ENCODE data around the gene KIF23.
"Not testable (repeated sequence)": the region's sequence is repeated elsewhere in the genome, so short reads cannot be mapped to it uniquely, and the experiment has no call there.

Gene KIF23

DNA sequence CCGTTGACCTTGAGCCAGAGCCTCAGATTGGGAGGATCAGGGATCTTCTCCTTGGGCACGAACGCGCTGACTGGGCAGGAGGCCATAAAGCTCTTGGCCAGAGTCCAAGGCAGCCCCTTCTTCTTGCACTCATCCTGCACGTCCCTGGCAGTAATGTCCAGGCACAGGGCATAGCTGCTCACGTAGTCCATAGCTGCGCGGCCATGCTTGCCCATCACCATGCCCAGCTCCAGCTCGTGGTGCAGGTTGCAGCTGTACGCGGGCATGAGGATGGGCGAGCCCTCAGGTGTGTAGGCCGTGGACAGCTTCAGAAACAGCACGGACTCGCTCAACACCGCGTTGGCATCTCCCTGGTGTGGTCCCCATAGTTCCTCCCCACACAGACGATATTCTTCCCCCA lies 20.5 kb downstream of the KIF23 start:
- no peaks in the 10 kb centered on the region for H3K27me3 Mint-ChIP-seq
- H3K9me3 Mint-ChIP-seq, result no peaks in the 10 kb centered on the region
- no peaks in the 10 kb centered on the region for H3K4me1 Mint-ChIP-seq
- no peak overlapping the region for H3K4me3 Mint-ChIP-seq
- H3K27ac Mint-ChIP-seq, result no peak overlapping the region
- ATAC-seq (ENCODE audit: low read depth), result no peak
- no peaks in the 10 kb centered on the region for H3K36me3 Mint-ChIP-seq
- DNase-seq (ENCODE audit: low spot score in 2 of 2), result no peak

DNA sequence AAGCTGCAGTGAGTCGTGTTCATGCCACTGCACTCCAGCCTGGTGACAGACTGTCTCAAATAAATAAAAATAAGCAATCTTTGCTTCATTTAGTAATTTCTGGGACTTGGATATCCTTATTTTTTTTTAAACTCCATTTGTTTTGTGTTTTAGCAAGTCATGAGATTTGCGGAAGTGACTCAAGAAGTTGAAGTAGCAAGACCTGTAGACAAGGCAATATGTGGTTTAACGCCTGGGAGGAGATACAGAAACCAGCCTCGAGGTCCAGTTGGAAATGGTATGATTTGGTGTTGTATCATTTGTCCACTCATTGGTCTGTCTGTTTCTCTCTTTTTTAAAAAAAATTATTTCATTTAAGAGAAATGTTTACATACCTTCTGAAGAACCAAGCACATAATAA lies 21.8 kb downstream of the KIF23 start:
- Mint-ChIP-seq H3K4me3 (no peak overlapping the region), H3K27ac (no peak overlapping the region), H3K9me3 (no peaks in the 10 kb centered on the region), H3K36me3 (no peaks in the 10 kb centered on the region), H3K4me1 (no peaks in the 10 kb centered on the region), H3K27me3 (no peaks in the 10 kb centered on the region)
- DNase-seq (ENCODE audit: low spot score in 2 of 2) (no peak), ATAC-seq (ENCODE audit: low read depth) (no peak)

DNA sequence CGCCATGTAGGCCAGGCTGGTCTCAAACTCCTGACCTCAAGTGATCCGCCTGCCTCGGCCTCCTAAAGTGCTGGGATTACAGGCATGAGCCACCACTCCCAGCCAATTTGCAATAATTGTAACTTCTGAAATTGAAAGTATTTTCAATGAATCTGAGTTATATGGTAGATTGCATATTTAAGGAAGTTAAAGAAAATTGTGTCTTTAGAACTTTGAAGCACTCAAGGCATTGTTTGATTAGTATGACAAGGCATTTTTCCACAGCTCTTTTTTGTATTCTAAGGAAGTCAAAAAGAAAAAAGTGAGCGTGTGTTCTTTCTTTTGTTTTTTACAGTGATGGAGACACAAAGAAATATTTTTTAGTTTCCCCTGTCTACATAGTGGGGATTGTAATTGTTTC lies 22.8 kb downstream of the KIF23 start:
- no peak overlapping the region for H3K27ac Mint-ChIP-seq
- no peak overlapping the region for H3K4me3 Mint-ChIP-seq
- no peaks in the 10 kb centered on the region for H3K27me3 Mint-ChIP-seq
- no peaks in the 10 kb centered on the region for H3K4me1 Mint-ChIP-seq
- H3K36me3 Mint-ChIP-seq, result no peaks in the 10 kb centered on the region
- DNase-seq (ENCODE audit: low spot score in 2 of 2) (no peak), ATAC-seq (ENCODE audit: low read depth) (no peak)
- H3K9me3 Mint-ChIP-seq, result no peaks in the 10 kb centered on the region

DNA sequence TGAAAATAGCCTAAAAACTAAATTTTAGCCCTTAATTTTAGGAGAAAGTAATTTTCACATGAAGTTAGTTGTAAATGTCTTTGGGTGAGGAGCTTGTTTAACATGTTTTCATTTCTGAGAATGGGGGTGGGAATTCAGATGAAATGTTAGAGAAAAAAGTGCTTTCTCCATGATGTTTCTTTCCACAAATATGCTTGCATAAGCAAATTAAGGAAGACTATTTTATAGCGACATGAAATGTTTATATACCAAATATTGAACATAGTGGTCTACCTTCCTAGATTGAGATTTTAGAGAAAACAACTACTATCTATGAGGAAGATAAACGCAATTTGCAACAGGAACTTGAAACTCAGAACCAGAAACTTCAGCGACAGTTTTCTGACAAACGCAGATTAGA lies 25.5 kb downstream of the KIF23 start:
- ATAC-seq (ENCODE audit: low read depth) (no peak), DNase-seq (ENCODE audit: low spot score in 2 of 2) (no peak)
- no peak overlapping the region for H3K27ac Mint-ChIP-seq
- no peaks in the 10 kb centered on the region for H3K9me3 Mint-ChIP-seq
- no peaks in the 10 kb centered on the region for H3K27me3 Mint-ChIP-seq
- no peak overlapping the region for H3K4me3 Mint-ChIP-seq
- no peaks in the 10 kb centered on the region for H3K36me3 Mint-ChIP-seq
- peaks cover 5% of the 10 kb centered on the region for H3K4me1 Mint-ChIP-seq

DNA sequence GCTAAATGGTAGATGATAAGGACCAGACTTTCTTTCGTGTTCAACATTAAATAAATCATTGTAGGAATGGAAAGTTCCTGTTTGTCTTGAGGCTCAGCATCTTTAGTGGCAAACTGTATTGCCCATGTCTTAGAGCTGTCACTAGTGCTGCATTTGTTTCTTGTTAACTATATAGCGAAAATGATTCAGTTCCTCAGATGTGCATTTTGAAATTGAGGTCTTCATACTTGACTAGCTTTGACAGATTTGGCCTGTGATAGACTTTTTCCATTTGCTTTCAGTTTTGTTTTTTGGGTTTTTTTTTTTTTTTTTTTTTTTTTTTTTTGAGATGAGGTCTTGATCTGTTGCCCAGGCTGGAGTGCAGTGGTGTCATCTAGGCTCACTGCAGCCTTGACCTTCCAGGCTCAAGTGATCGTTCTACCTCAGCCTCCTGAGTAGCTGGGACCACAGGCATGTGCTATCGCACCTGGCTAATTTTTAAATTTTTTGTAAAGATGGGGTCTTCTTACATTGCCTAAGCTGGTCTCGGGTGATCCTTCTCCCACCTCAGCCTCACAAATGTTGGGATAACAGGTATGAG lies 29.0 kb downstream of the KIF23 start:
- Mint-ChIP-seq H3K4me3 (peak overlapping the region; percentile 43), H3K4me1 (peaks cover 5% of the 10 kb centered on the region), H3K36me3 (no peaks in the 10 kb centered on the region), H3K27ac (peak overlapping the region; percentile 86), H3K9me3 (no peaks in the 10 kb centered on the region), H3K27me3 (no peaks in the 10 kb centered on the region)
- peak; percentile 96 for ATAC-seq (ENCODE audit: low read depth)
- DNase-seq (ENCODE audit: low spot score in 2 of 2), result peak in 1 of 2 donors; percentile 18

DNA sequence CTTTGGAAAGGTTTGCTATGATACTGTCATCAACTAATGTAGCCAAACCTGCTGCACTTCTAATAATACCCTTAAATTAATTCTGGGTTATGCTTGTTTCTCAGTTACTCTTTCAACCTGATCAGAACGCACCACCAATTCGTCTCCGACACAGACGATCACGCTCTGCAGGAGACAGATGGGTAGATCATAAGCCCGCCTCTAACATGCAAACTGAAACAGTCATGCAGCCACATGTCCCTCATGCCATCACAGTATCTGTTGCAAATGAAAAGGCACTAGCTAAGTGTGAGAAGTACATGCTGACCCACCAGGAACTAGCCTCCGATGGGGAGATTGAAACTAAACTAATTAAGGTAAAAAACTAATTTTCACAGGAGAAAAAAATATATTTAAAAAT lies 30.5 kb downstream of the KIF23 start:
- no peaks in the 10 kb centered on the region for H3K27me3 Mint-ChIP-seq
- no peak for DNase-seq (ENCODE audit: low spot score in 2 of 2)
- peak; percentile 47 for ATAC-seq (ENCODE audit: low read depth)
- no peak overlapping the region for H3K27ac Mint-ChIP-seq
- no peak overlapping the region for H3K4me3 Mint-ChIP-seq
- no peaks in the 10 kb centered on the region for H3K9me3 Mint-ChIP-seq
- H3K4me1 Mint-ChIP-seq, result peaks cover 5% of the 10 kb centered on the region
- H3K36me3 Mint-ChIP-seq, result no peaks in the 10 kb centered on the region

- Mint-ChIP-seq H3K4me1 (peaks cover 5% of the 10 kb centered on the region), H3K27ac (no peak overlapping the region), H3K27me3 (no peaks in the 10 kb centered on the region), H3K36me3 (no peaks in the 10 kb centered on the region), H3K4me3 (no peak overlapping the region), H3K9me3 (no peaks in the 10 kb centered on the region)
- DNase-seq (ENCODE audit: low spot score in 2 of 2) (no peak), ATAC-seq (ENCODE audit: low read depth) (no peak)
Measured at GRCh38 chr15:69446953-69447352, 32.8 kb downstream of the KIF23 start.

GRCh38 chr15:69450221-69450620 lies 36.1 kb downstream of the KIF23 start:
- H3K27me3 Mint-ChIP-seq; ATAC-seq (ENCODE audit: low read depth); H3K36me3 Mint-ChIP-seq; H3K9me3 Mint-ChIP-seq; H3K27ac Mint-ChIP-seq; H3K4me3 Mint-ChIP-seq; DNase-seq (ENCODE audit: low spot score in 2 of 2): not testable (repeated sequence)
- peaks cover 17% of the 10 kb centered on the region for H3K4me1 Mint-ChIP-seq

DNA sequence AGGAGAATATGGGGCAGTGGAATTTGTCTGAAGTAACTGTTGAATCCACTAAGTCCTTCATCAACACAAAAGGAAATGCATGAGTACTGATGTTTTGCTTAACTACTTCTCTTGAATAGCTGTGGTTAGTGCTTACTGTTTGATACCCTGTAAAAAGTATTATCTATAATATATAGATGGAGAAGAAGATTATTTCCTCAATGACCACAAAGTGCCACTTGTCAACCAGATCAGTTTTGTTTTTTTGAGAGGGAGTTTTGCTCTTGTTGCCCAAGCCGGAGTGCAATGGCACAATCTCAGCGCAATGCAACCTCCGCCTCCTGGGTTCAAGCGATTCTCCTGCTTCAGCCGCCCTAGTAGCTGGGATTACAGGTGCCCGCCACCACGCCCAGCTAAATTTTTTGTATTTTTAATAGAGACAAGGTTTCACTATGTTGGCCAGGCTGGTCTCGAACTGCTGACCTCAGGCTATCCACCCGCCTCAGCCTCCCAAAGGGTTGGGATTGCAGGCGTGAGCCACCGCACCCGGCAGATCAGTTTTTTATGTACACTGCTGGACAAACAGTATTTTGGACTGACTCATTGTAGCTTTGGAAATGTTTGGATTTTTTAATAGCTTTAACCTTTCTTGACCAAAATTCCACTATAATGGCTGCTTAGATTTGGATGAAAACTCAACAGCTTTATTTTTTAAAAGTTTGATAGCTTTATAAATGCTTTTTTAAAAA lies 37.0 kb downstream of the KIF23 start:
- Mint-ChIP-seq H3K27me3 (no peaks in the 10 kb centered on the region), H3K36me3 (peaks cover 5% of the 10 kb centered on the region), H3K9me3 (no peaks in the 10 kb centered on the region), H3K4me1 (peaks cover 22% of the 10 kb centered on the region), H3K4me3 (no peak overlapping the region), H3K27ac (peak overlapping the region; percentile 91)
- DNase-seq (ENCODE audit: low spot score in 2 of 2) (no peak), ATAC-seq (ENCODE audit: low read depth) (no peak)

GRCh38 chr15:69451951-69452691 lies 38.0 kb downstream of the KIF23 start:
- Mint-ChIP-seq H3K9me3 (no peaks in the 10 kb centered on the region), H3K27me3 (no peaks in the 10 kb centered on the region), H3K4me3 (peak overlapping the region; percentile 95), H3K4me1 (peaks cover 24% of the 10 kb centered on the region), H3K27ac (peak overlapping the region; percentile 91), H3K36me3 (peaks cover 8% of the 10 kb centered on the region)
- DNase-seq (ENCODE audit: low spot score in 2 of 2) (no peak), ATAC-seq (ENCODE audit: low read depth) (peak; percentile 36)

- no peaks in the 10 kb centered on the region for H3K27me3 Mint-ChIP-seq
- peak; percentile 96 for DNase-seq (ENCODE audit: low spot score in 2 of 2)
- peaks cover 26% of the 10 kb centered on the region for H3K4me1 Mint-ChIP-seq
- peaks cover 10% of the 10 kb centered on the region for H3K36me3 Mint-ChIP-seq
- H3K27ac Mint-ChIP-seq, result peak within 1 kb of the TSS; percentile 91
- H3K4me3 Mint-ChIP-seq, result peak within 1 kb of the TSS; percentile 95
- no peaks in the 10 kb centered on the region for H3K9me3 Mint-ChIP-seq
- peak; percentile 86 for ATAC-seq (ENCODE audit: low read depth)
Measured at GRCh38 chr15:69452692-69453521, 38.8 kb downstream of the KIF23 start, which contains the start of gene RPLP1. RPLP1 (plus strand) TSS chr15:69452818; CDS start chr15:69452949, 131 bp downstream.

- ATAC-seq (ENCODE audit: low read depth) (no peak), DNase-seq (ENCODE audit: low spot score in 2 of 2) (no peak)
- no peak overlapping the region for H3K27ac Mint-ChIP-seq
- H3K4me3 Mint-ChIP-seq, result no peak overlapping the region
- peaks cover 10% of the 10 kb centered on the region for H3K36me3 Mint-ChIP-seq
- no peaks in the 10 kb centered on the region for H3K9me3 Mint-ChIP-seq
- H3K27me3 Mint-ChIP-seq, result no peaks in the 10 kb centered on the region
- H3K4me1 Mint-ChIP-seq, result peaks cover 28% of the 10 kb centered on the region
Measured at GRCh38 chr15:69454953-69455352, 40.8 kb downstream of the KIF23 start.

DNA sequence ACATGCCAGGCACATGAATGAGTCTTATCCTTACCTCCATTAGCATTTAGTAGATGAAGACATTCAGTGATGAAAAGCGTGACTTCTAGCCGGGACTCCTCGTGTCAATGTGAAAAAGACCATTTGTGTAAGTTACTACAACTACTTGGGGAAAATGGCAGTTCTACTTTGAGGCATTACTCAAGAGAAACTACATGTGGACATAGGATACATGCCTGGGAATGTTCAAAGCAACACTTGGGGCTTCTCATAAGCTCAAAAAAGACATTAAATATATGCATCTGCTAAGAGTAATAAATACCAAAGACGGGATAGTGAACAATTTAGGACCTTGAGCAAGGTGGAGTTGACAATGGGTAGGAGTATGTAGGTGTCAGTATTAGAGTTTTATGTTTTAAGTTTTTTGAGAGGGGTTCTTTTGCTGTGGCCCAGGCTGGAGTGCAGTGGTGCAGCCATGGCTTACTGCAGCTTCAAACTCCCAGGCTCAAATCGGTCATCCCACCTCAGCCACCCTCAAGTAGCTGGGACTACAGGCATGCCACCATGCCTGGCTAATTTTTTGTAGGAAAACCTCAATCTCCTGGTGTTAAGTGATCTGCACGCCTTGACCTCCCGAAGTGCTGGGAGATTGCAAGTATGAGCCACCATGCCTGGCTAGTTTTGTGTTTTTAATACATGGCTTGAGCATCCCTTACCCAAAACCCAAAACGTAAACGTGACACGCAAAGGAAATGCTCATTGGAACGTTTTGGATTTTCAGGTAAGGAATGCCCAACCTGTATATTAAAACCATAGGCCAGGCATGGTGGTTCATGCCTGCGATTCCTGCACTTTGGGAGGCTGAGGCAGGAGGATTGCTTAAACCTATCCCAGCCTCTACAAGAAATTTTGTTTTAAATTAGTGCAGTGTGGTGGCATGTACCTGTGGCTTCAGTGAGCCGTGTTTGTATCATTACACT lies 42.3 kb downstream of the KIF23 start:
- H3K4me1 Mint-ChIP-seq, result peaks cover 28% of the 10 kb centered on the region
- no peak for DNase-seq (ENCODE audit: low spot score in 2 of 2)
- no peak overlapping the region for H3K4me3 Mint-ChIP-seq
- no peak overlapping the region for H3K27ac Mint-ChIP-seq
- no peak for ATAC-seq (ENCODE audit: low read depth)
- peaks cover 10% of the 10 kb centered on the region for H3K36me3 Mint-ChIP-seq
- H3K27me3 Mint-ChIP-seq, result no peaks in the 10 kb centered on the region
- no peaks in the 10 kb centered on the region for H3K9me3 Mint-ChIP-seq
